GM18907 (cell line): ENCODE data around the gene DNMBP.
"Not testable (repeated sequence)": the region's sequence is repeated elsewhere in the genome, so short reads cannot be mapped to it uniquely, and the experiment has no call there.

Source experiments
- ATAC-seq: cut with Tn5 transposase; IDR thresholded peaks from one replicate; pipeline ENCODE4 v1.9.1; 2021; ENCODE audit warnings: mild to moderate bottlenecking, moderate library complexity; ENCODE audit not compliant: unreplicated experiment

Gene DNMBP

GRCh38 chr10:99920486-99920885 lies 89.3 kb downstream of the DNMBP start:
- no peak for ATAC-seq

DNA sequence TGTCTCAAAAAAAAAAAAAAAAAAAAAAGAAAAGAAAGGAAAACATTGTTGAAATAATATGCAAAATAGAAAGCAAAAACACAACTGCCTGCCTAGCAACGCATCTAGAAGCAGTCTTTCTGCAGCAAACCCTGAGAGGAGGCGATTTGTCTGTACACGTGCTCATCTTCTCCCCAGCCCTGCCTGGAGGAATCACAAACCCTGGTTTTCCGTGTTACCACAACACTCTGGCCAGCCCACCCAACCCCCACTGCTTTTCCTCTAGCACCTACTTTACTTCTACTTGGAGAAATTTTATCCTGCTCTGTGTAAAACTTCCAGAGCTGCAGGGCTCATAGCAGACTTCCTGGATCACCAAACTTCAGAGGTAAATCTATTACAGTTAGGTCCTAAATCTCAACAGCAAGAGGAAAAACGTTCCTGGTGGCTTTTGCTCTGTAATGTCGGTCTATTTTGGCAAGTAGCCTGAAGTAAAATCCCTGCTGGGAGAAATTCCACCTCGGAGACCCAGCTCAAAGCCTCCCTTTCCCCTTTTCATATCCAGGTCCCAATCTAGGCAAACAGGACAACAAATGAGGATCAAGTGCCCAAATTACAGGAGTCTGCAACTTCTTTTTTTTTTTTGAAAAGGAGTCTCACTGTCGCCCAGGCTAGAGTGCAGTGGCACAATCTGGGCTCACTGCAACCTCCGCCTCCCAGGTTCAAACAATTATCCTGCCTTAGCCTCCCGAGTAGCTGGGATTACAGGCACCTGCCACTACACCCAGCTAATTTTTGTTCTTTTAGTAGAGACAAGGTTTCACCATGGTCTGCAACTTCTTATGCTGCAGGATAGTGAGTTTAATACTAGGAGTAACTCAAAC lies 91.6 kb downstream of the DNMBP start:
- ATAC-seq = no peak

- no peak for ATAC-seq
These were observed 93.0 kb downstream of the DNMBP start for GRCh38 chr10:99916776-99917175.

DNA sequence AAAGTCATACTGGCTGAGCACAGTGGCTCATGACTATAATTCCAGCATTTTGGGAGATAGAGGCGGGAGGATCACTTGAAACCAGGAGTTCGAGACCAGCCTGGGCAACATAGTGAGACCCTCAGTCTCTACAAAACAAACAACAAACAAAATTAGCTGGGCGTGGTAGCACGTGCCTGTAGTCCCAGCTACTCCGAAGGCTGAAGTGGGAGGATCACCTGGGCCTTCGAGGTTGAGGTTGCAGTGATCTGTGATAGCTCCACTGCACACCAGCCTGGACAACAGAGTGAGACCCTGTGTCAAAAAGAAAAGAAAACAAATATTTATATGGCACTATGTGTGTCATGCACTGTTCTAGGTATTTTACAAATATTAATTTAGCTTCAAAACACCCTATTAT lies 94.3 kb downstream of the DNMBP start:
- no peak for ATAC-seq

GRCh38 chr10:99914236-99914635 lies 95.5 kb downstream of the DNMBP start:
- ATAC-seq = no peak

DNA sequence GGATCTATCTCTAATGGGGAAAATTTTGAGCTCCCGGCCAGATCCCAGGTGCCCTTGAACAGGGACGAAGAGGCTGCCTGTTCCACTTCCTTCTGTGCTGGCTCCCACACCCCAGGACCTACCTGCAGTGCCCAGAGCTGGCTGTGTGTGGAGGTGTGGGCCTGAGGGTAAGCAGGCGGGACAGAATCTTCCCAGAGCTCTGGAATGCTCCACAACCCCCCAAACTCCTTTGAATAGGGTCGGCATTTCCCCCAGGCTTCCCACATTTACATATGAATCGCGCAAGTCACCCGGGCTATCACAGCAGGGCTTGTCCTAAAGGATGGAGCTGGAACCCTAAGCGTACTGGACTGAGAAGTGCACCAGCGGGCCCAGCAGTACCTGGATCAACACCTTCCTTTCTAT lies 95.9 kb downstream of the DNMBP start:
- ATAC-seq = no peak

GRCh38 chr10:99912041-99912440 lies 97.7 kb downstream of the DNMBP start:
- no peak for ATAC-seq

GRCh38 chr10:99908512-99908911 lies 101.2 kb downstream of the DNMBP start:
- ATAC-seq = no peak

DNA sequence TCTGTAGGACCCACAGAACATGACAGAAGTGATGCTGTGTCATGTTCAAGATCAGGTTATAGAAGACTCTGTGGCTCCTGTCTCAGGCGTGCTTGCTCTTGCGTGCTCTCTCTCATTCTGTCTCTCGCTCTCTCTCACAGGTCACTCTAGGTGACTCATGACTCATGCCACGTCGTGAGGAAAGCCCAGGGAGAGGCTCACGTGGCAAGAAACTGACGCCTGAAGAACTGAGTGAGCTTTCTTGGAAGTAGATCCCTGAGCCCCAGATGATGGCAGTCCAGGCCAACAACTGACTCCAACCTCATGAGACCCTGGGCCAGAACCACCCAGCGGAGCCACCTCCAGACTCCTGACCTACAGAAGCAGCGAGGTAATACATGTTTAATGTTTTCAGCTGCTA lies 103.3 kb downstream of the DNMBP start:
- ATAC-seq = no peak

DNA sequence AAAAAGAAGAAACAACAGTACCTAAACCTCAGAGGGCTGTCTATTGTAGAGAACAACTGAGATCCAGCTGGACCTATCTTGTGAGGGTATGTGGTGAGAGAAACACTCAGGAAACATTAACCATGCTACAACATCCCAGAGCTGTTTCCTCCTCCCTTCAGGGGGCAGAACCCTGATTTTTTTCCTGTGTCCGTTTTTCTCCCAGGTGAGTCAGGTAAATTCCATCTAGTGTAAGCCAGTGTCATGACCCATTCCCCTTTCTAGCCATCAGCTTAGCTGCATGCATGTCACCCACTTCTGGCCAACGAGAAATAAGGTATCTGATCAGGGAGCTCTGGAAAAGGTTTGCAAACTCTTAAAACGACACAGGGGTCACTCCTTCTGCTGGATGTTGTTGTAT lies 103.8 kb downstream of the DNMBP start:
- ATAC-seq = no peak

DNA sequence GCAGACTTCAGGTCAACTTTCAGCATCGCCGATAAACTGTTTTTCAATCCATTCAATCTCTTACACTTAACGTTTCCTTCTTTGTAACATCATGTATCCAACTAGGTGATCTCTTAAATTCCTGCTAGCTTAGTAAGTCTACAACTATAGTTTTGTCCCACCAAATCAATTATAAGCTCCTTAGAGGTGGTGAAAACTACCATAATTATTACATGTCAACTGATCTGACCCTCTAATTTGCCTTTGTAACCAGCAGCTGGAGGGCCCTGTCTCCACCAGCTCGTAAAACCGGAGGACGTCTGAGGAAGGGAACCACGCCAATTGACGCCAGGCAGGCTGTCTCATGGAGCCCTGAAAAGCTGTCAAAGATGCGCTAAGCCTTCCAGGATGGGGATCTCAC lies 113.9 kb downstream of the DNMBP start:
- ATAC-seq = no peak

GRCh38 chr10:99895066-99895465 lies 114.7 kb downstream of the DNMBP start:
- not testable (repeated sequence) for ATAC-seq

DNA sequence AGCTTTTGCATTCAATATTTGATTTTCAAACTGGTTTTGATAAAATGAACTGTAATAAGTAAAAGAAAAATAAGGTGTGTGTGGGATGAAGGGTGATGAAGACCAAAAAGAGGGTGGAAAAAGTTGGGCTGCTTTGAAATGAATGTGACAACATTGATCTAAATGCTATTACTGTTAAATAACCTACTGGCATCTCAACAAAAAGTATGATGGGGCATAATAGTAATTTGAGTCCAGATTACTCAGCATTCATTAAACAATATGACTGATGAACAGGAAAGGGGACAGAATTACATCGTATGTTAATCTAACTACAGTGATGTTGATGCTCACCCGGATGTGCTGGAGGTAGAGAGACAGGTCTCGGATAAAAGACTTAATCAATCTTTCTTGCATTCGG lies 115.1 kb downstream of the DNMBP start:
- ATAC-seq = no peak

- ATAC-seq = no peak
These were observed 121.1 kb downstream of the DNMBP start for GRCh38 chr10:99888622-99889021.

DNA sequence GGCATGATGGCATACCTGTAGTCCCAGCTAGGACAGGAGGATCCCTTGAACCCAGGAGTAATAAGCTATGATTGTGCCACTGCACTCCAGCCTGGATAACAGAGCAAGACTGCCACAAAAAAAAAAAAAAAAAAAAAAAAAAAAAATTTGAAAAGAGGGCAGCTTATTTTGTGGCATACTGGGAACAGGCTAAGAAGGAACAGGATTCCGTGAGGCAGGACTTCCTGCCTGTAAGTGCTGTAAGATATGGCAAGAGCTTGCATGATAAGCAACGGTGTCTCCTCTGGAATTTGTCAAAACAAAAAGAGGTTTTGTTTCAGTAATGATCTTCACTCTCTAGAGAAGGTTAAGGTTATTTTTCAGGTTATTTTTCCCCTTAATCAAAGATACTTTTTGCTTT lies 126.2 kb downstream of the DNMBP start:
- no peak for ATAC-seq

GRCh38 chr10:99881371-99881770 lies 128.4 kb downstream of the DNMBP start:
- no peak for ATAC-seq

GRCh38 chr10:99880080-99880835 lies 129.5 kb downstream of the DNMBP start:
- no peak for ATAC-seq

DNA sequence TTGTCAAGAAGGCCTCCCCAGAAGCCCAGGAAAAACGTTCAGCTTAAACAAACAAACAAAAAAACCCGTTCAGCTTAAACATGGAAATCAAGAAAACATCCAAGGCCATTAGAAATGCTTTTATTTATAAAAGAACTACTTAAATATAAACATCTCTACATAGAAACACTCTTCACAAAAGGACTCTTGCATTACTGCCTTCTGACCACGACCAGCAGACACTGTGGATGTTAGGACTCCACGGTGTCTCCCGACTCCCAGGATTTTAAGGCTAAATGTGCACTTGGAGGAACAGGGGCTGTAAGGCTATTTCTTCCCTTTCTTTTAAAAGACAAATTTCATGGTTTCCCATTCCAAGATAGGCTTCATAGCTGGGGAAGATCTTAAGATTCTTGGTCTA lies 134.3 kb downstream of the DNMBP start:
- no peak for ATAC-seq

DNA sequence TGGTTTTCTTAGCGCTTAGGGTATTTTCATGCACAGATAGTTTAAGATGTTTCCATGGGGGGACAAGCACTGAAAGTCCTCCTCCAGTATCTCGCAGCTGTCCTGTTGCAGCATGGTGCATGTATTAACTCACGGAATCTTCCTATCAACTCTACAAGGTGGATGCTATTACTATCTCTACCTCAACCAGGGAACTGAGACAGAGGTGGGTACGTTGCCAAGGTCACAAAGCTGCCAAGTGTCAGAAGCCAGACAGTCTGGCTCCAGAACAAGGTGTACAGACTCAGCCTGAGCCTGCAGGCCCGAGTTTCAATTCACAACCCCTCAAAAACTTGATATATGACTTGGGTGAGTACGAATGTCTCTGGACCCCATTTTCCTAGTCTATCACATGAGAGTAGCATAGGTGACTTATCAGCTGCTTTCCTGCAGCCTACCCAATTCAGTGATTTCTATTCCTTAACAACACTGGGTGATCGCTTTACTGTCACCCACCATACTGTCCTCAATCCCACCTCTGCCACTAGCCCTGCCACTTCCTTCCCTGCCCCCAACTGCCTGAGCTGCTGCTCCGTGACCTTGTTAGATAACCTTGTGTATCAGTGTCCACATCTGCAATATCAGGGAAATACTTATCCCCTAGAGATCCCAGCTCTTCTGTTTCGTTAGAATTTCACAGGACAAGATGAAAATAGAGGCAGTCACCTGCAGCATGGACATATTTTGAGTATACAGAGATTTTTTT lies 135.2 kb downstream of the DNMBP start:
- no peak for ATAC-seq

- ATAC-seq = no peak
These were observed 135.9 kb downstream of the DNMBP start for GRCh38 chr10:99873846-99874245.

DNA sequence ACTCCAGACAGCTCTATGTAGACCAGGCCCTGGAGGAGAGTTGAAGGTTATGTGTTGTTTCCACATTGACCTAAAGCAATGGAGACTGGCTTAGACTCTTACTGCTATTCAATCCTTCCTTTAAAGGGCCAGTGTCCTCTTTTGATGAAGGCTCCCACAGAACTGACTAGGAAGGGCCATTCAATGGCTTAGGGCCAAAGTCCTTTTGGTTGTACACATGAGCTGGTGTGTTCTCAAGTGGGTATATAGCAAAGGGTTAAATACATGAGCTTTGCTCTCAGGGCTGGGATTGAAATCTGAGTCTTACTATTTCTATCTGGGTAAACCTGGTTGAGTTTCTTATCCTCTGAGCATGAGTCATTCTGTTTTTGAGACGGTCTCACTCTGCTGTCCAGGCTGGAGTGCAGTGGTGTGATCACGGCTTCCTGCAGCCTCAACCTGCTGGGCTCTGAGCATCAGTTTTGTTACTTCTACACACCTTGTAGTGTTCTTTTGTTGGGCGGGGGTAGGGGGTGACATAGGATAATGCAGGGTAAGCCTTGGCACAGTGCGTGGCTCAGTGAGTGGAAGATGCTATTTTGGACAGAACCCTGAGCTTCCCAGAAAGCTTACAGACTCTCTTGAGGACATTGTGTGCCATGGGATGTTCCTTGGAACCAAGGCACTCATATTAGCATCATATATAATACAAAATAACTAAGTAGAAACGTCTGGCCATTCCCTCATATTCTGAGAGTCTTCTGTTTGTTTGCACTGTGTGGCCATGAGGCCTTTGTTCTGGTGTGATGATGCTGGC lies 137.2 kb downstream of the DNMBP start:
- no peak for ATAC-seq
